HG03103 (cell line): ENCODE measurements around the gene RPAP2.
"Not testable (repeated sequence)": the region's sequence is repeated elsewhere in the genome, so short reads cannot be mapped to it uniquely, and the experiment has no call there.

Experiments used
- ATAC-seq: cut with Tn5 transposase; IDR thresholded peaks from one replicate; pipeline ENCODE4 v1.9.1; 2021; ENCODE audit warnings: low read depth; ENCODE audit not compliant: unreplicated experiment

Gene RPAP2

DNA sequence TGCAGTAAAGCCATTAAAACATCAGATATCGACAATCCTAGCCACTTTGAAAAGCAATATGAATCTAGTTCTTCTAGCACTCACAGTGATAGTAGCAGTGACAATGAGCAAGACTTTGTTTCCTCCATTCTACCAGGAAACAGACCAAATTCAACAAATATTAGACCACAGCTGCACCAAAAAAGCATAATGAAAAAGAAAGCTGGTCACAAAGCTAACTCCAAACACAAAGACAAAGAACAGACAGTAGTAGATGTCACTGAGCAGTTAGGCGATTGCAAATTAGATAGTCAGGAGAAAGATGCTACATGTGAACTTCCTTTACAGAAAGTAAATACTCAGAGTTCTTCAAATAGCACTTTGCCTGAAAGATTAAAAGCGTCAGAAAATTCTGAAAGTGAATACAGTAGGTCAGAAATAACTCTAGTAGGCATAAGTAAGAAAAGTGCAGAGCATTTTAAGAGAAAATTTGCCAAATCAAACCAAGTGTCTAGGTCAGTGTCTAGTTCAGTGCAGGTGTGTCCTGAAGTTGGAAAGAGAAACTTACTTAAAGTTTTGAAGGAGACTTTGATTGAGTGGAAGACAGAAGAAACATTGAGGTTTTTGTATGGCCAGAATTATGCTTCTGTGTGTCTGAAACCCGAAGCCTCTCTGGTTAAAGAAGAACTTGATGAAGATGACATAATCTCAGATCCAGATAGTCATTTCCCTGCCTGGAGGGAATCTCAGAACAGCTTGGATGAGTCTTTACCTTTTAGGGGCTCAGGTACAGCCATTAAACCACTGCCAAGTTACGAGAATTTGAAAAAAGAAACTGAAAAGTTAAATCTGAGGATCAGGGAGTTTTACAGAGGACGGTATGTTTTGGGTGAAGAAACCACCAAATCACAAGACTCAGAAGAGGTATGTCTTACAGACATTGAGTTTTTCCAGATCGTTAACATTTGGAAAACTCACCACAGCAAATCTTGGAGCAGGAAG, 24.9 kb downstream of the RPAP2 start:
- no peak for ATAC-seq

DNA sequence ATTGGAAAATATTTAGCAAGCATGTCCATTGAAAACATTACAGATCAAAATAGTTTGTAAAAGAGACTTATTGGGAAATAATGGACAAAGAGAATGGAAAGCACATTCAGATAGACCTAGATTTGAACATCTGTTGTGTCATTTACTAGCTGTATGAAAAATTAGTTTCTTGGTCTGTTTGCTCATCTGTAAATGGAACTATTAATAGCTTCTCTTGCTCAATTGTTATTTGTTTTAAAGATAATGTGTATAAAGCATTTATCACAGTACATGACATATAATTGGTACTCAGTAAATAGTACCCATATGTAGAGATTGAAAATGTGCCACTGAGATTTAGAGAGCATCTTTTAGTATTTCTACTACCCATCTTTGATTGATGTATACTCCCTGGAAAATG, 25.9 kb downstream of the RPAP2 start:
- ATAC-seq: no peak

DNA sequence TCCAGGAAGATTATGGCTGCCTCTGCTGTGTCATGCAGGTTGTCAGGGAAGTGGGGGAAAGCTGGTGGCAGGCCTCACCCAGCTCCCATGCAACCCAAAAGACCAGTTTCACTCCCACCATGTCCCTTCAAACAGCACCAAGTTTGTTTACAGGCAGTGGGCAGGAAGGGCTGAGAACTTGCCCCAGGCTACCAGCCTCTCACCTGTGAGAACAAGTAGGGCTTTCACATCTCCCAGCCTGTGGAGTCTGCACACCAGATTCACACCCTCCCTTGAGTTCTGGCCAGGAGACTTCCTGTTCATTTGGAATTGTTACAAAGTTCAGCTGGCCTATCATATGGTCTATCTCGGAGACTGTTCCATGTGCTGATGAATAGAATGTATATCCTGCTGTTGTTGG, 27.8 kb downstream of the RPAP2 start:
- no peak for ATAC-seq

DNA sequence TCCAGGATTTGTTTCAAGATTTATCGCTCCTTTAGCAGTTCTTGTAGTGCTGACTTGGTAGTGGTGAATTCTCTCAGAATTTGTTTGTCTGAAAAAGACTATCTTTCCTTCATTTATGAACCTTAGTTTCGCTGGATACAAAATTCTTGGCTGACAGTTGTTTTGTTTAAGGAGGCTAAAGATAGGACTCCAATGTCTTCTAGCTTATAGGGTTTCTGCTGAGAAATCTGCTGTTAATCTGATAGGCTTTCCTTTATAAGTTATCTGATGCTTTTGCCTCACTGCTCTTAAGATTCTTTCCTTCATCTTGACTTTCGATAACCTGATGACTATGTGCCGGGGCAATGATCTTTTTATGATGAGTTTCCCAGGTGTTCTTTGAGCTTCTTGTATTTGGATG, 28.9 kb downstream of the RPAP2 start:
- ATAC-seq: no peak

DNA sequence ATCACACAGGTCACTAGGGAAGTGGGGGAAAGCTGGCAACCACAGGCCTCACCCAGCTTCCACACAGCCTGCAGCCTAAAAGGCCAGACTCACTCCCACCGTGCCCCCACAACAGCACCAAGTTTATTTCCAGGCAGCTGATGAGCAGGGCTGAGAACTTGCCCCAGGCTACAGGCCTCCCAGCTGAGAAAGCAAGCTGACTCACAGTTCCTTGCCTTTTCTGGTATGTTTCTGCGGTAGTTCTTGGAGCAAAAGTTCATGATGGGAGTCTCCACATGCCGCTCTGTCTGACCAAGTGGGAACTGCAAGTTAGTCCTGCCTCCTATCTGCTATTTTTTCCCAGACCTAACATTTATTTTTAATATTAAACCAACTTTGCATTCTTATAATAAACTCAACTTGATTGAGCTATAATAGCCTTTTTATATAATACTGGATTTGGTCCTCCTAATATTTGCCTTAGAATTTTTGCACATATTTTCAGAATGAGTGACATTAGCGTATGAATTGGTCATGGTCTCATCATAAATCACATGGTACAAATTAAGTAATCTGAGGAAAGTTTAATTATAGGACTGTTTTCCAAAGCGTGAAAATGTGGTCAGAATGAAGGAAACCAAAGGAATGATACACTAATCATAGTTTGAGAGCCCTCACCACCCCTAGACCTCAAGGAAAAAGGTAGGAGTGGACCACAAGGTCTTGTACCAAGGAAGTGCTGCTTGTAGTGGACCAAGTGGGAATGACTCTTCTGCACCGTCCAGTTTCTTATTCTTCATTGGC, 30.7 kb downstream of the RPAP2 start:
- ATAC-seq: no peak

DNA sequence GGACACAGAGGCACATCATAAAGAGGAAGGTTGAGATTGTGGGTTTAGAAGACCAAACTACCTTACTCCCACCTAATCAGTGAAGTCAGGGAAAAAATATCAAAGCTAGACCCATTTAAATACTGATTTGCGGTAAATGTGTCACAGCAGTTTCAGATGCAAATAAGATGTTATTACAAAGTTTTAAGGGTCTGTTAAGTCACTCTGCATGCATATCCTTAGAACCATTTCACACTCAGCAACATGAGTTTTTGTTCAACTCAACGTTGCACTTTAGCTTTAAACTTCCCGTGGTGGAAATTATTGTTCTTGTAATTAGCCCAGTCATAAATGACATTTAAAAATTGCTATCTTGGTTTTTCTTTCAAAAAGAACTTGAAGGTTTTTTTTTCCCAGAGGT, 34.8 kb downstream of the RPAP2 start:
- no peak for ATAC-seq

DNA sequence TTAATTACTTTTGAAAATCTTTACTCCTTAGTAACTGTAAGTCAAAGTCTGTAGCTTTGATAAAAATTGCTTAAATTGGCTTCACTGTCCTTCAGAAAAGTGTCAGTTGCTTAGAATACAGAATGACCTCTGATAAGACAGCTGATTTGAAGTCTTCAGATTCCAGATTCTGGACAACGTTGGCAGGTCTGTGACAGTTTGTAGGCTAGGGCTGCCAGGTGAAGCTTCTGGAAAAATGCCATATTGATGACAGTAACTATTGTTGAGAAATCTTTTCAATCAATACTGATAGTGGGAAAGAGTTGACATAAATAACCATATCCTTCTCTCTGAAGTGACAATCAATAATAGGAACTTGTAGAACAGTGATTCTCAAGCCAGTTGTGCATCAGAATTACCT, 41.3 kb downstream of the RPAP2 start:
- no peak for ATAC-seq

DNA sequence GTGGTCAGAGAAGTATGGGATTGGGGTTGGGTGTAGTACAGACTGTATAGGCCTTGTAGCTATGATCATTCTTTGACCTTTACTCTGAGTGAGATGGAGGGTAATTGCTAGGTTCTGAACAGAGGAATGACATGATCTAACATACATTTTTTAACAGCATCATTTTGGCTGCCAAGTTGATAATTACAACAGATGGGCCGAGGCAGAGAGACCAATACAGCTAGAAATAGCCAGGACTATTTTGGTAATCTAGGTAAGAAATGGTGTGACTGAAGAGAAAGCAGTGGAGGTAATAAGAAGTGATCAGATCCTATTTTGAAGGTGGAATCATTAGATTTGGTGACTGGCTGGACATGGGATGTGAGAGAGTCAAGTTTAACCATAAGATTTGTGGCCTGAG, 43.5 kb downstream of the RPAP2 start:
- no peak for ATAC-seq

DNA sequence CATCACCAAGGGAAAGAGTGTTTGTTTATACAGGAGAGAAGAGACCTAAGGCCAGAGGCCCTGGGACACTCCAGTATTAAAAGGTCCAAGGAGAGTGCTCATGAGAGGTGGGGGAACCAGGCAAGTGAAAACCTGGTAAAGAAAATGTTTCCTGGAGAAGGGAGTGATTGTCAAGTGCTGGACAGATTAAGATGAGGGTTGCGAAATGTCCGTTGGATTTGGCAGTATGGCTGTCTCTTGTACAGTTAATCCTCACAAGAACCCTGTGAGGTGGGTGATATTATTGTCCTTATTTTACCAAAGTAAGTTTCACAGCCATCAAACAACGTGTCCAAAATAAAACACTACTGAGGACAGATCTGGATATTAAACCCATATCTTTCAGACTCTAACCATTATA, 44.2 kb downstream of the RPAP2 start:
- no peak for ATAC-seq

DNA sequence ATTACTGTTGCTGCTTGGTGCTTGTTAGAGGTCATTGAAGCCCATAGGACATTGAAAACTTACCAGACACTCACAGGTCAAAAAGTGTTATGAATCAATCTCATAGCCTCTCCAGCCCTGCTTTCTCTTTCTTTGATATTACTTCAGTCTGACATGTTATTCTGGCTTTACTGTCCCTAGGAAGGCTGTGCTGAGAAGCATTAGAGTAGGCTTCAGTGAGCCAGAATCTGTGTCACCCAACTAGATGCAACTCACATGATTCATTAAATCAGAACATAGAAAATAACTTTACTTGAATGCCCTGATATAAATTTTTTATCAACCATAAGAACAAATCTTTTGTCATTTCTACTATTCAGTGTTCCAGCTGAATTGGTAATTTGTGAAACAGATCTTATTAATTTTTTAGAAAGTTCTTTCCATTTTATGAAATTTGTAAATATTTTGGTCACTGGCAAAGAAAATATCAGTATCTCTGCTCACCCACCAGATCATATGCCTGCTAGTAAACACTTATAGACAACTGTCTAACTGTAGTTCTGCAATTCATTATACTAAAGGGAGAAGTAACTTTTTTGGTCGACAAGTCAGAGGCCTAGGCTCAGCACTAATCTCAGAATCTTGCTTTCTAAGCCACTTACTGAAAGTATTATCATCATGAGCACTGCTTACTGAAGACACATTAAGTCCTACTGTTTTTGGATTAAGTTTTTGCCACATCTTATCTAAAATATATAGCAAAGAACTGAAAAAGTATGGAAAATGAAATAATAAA, 48.2 kb downstream of the RPAP2 start:
- ATAC-seq: no peak

DNA sequence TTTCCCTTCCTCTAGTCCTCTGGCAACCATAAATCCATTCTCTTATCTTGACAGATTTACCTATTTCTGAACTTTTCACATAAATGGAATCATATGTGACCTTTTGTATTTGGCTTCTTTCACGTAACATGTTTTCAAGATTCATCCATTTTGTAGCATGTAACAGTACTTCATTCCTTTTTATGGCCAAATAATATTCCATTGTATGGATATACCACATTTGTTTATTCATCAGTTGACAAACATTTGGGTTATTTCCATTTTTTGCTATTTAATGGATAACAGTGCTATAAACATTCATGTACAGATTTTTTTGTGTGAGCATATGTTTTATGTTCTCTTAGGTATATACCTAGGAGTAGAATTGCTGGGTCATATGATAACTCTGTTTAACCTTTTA, 54.0 kb downstream of the RPAP2 start:
- ATAC-seq: no peak

DNA sequence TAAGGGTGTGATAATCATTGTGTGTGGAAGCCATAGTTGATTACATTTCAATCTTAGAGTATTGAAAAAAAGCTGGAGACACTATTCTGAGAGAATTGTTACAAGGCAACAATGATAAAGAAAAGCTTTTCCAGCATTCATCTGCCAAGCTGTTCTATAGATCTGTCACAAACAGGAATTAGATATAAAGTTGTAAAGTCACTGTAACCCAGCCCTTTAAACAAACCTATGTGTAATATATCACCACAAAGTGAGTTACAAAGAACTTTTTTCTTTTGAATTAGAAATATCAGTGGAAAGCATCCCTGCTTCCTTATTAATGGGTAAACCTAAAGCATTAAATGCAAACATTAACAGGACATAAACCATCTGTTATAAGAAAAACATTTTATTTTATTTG, 55.4 kb downstream of the RPAP2 start:
- no peak for ATAC-seq

DNA sequence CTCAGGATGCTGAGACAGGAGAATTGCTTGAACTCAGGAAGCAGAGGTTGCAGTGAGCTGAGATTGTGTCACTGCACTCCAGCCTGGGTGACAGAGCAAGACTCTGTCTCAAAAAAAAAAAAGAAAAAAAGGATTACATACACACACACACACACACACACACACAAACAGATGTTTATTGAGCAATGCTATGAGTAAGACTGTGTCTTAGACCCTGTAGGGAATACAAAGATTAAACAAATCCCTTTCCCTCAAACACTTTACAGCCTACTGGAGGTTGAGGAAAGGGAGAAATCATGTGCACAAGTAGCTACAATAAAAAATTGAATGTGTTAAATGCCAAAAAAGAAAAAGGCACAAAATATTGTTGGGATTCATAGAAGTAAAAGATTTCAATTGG, 58.1 kb downstream of the RPAP2 start:
- ATAC-seq: no peak

DNA sequence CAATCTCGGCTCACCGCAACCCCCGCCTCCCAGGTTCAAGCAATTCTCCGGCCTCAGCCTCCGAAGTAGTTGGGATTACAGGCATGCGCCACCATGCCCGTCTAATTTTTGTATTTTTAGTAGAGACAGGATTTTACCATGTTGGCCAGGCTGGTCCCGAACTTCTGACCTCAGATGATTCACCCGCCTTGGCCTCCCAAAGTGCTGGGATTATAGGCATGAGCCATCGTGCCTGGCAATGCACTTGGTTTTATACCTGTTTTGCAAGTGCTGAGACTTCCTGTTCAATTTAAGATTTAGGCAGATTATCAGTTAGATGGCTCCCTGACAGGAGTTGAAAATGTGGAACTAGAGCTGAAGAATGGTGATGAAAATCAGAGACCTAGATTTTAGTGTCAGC, 60.5 kb downstream of the RPAP2 start:
- not testable (repeated sequence) for ATAC-seq

DNA sequence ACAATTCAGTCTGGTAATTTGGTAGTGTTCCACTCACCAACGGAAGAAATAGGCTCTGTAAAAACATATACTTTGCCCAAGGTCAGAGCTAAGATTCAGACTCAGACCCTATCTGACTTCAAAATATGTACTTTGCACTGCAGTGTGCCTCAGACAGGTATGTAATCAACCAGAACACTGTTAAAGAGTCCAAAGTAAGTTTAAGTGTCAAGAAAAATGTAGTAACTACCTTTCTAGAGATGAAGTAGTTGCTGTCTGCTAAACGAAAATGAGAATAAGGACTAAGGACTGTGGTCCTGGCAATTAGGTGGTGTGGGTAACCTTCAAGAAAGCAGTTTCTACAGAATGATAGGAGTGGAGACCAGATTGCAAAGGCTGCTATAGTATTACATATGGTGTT, 61.1 kb downstream of the RPAP2 start:
- no peak for ATAC-seq

DNA sequence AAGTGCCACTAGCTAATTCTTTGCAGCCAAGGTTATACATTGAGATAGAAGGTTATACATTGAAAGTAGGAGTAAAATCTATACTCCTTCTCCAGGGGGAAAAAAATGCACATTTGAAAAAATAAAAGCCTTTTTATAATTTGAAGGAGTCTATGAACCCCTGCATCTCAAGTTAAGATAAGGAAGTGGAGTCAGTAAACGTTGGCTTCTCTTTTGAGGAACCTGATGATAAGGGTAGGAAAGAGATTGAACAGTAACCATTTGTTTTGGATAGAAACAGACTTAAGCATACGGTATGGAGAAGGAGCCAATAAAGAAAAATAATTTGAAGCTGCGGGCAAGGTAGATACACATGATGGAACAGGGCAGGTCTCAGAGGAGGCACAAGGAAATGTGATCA, 64.1 kb downstream of the RPAP2 start:
- no peak for ATAC-seq

DNA sequence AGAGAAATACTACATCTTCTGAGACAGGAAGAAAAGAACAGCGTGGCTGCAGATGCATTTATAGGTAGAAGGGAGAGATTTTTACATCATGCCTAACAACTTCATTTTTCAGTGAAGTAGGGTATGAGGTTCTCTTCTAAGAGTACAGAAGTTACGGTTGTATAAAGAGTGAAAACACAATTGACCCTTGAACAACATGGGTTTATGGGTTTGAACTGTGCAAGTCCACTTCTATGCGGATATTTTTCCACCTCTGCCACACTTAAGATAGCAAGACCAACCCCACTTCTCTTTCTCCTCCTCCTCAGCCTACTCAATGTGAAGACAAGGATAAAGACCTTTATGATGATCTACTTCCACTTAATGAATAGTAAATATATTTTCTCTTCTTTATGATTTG, 64.5 kb downstream of the RPAP2 start:
- ATAC-seq: no peak

DNA sequence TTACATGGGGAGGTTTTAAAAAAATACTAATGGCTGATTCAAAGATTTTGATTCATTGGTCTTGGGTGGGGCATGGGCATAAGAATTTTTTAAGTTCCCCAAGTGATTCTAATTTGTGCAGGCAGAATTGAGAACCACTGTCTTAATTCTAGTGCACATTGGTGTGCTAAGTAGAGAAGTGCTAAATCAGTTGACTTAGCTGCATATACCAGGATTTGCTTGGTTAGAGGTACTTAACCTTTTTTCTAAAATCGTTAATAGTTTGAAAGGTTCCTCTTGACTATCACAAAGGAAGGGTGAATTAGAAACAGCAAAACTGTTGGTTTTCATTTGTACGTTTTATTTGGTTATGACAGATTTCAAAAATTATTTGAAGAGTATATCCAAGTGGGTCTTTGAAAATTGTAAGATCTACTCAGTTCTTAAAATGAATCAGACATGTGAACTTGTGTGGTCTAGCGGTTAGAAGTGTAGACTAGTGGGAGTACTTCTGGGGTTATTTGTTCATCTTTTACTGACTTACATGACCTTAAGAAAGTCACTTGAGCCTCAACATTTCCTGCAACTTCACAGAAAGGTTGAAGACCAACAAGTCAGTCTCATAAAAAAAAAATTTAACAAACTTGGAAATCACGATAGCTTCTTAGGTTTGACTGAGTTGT, 66.7 kb downstream of the RPAP2 start:
- ATAC-seq: no peak

DNA sequence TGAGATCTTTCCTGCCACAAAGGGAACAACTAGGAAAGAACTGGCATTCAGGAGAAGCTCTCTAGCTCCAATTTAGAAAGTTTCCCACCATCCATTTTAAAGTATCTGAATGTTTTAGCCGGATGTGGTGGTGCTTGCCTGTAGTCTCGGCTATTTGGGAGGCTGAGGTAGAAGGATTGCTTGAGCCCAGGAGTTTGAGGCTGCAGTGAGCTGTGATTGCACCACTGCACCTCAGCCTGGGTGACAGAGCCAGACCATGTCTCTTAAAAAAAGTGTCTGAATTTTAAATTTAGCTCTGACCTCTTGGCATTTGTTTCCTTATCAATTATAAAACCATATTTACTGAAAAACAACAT, 67.2 kb downstream of the RPAP2 start:
- no peak for ATAC-seq

DNA sequence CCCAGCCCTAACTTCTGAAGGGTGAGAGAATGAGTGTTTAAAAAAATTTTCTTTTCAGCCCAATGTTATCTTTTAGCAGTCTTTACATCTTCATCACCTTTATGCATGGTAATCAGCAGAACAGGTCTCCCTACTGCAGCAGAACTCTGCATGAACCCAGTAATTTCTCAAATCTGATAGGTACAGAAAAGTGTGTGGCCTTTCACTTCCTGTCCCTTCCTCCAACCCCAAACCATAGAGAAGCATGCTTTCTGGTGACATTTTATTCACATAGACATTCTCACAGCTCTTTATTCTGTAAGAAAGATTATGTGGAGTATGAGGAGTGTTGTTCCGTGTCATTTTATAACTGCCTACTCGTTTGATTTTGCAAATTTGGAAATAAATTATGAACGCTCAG, 68.6 kb downstream of the RPAP2 start:
- peak; percentile 63 for ATAC-seq

DNA sequence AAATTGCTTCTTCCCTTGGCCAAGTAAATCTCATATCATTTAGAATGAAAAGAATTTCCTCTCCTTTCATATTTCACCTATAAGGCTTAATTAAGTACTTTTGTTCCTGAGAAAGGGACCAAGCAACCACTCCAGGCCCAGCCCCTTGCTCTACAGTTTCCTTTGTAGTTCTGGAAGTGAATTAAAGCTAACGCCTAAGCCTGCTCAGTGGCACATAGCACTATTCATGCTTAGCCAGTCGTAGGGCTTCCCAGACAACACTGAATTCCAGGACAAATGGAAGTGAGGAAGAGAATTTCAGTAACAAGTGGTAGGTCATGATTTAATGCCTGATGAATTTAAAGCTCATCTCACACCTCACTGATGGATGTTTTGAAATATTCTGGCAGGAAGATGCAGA, 73.3 kb downstream of the RPAP2 start:
- ATAC-seq: no peak
